Hepatic stellate cell (primary cell): ENCODE results near the gene AVL9.
"Not testable (repeated sequence)": the region's sequence is repeated elsewhere in the genome, so short reads cannot be mapped to it uniquely, and the experiment has no call there.

Experiments used
- DNase-seq: peaks from one replicate; pipeline ENCODE4 v3.0.0; 2011; ENCODE audit warnings: low spot score

The AVL9 gene

GRCh38 chr7:32495298-32496051, at the start of gene AVL9:
AVL9 (plus strand) TSS chr7:32495489; CDS start chr7:32495710, 221 bp downstream.
- peak; percentile 94 for DNase-seq

- no peak for DNase-seq
Measured at GRCh38 chr7:32447218-32447617, 48.1 kb upstream of the AVL9 start.

GRCh38 chr7:32453341-32454011, 41.8 kb upstream of the AVL9 start:
- no peak for DNase-seq

- DNase-seq, result no peak
Measured at GRCh38 chr7:32458025-32458424, 37.3 kb upstream of the AVL9 start.

- DNase-seq, result no peak
Measured at GRCh38 chr7:32459788-32460187, 35.5 kb upstream of the AVL9 start.

- no peak for DNase-seq
Measured at GRCh38 chr7:32461484-32461883, 33.8 kb upstream of the AVL9 start.

GRCh38 chr7:32462451-32462850, 32.8 kb upstream of the AVL9 start:
- no peak for DNase-seq

GRCh38 chr7:32462977-32463376, 32.3 kb upstream of the AVL9 start:
- DNase-seq, result no peak

- DNase-seq, result not testable (repeated sequence)
Measured at GRCh38 chr7:32464641-32465416, 30.5 kb upstream of the AVL9 start.

GRCh38 chr7:32470004-32470403, 25.3 kb upstream of the AVL9 start:
- not testable (repeated sequence) for DNase-seq

GRCh38 chr7:32470871-32471270, 24.4 kb upstream of the AVL9 start:
- no peak for DNase-seq

- DNase-seq, result no peak
Measured at GRCh38 chr7:32472015-32472414, 23.3 kb upstream of the AVL9 start.

- no peak for DNase-seq
Measured at GRCh38 chr7:32474008-32474407, 21.3 kb upstream of the AVL9 start.

GRCh38 chr7:32476816-32477648, 18.3 kb upstream of the AVL9 start:
- no peak for DNase-seq

- DNase-seq, result no peak
Measured at GRCh38 chr7:32477649-32477980, 17.7 kb upstream of the AVL9 start.

GRCh38 chr7:32479574-32480200, 15.6 kb upstream of the AVL9 start:
- DNase-seq, result peak; percentile 37

GRCh38 chr7:32481176-32481575, 14.1 kb upstream of the AVL9 start:
- no peak for DNase-seq

- DNase-seq, result no peak
Measured at GRCh38 chr7:32481921-32482320, 13.4 kb upstream of the AVL9 start.

- no peak for DNase-seq
Measured at GRCh38 chr7:32489788-32490126, 5.5 kb upstream of the AVL9 start.

- peak; percentile 77 for DNase-seq
Measured at GRCh38 chr7:32490127-32490796, 5.0 kb upstream of the AVL9 start, which contains the start of gene LSM5. LSM5 (minus strand) TSS chr7:32490380; CDS start chr7:32490365, 15 bp downstream.

GRCh38 chr7:32494946-32495297, 367 bp upstream of the AVL9 start:
- DNase-seq, result no peak
